Fibroblast of villous mesenchyme (primary cell): ENCODE data around the gene TRA2B. TPM values are rescaled to one million over a fixed set of nuclear protein-coding genes. Genes with fewer than 3 reads are reported as not detected.

Experiments used
- DNase-seq: peaks from one replicate; pipeline ENCODE4 v3.0.0-alpha.2; 2010; ENCODE audit warnings: low read depth
- H3K4me3 ChIP-seq: 2 replicates; pipeline ENCODE4 v1.5.1; 2011; ENCODE audit warnings: low read depth, mild to moderate bottlenecking, low read length
- CTCF ChIP-seq: IDR thresholded peaks from 2 replicates; pipeline ENCODE4 v1.5.1; 2012; ENCODE audit warnings: low read depth, mild to moderate bottlenecking, low read length; ENCODE audit not compliant: insufficient read depth
- total RNA-seq: library from RNA; depleted of rRNA; stranded (reverse); fragments of >200 nt; gene quantifications from 2 replicates; pipeline ENCODE4 v1.2.3, GENCODE V29; 2012

The TRA2B gene
- total RNA-seq, 1 donor: 182 TPM

- no peak for TF ChIP-seq CTCF
- DNase-seq: no peak
- H3K4me3 ChIP-seq: no peak overlapping the region
These were observed 18.4 kb upstream of the TRA2B start for GRCh38 chr3:185956244-185956643.

GRCh38 chr3:185954366-185954723, 16.5 kb upstream of the TRA2B start:
- no peak overlapping the region for H3K4me3 ChIP-seq
- no peak for DNase-seq
- TF ChIP-seq CTCF: no peak

GRCh38 chr3:185950728-185951127, 12.9 kb upstream of the TRA2B start:
- no peak for TF ChIP-seq CTCF
- no peak overlapping the region for H3K4me3 ChIP-seq

GRCh38 chr3:185949515-185949914, 11.7 kb upstream of the TRA2B start:
- no peak overlapping the region for H3K4me3 ChIP-seq
- no peak for DNase-seq
- no peak for TF ChIP-seq CTCF

More at GRCh38 chr3:185950728-185951127, 12.9 kb upstream of the TRA2B start:
- no peak for DNase-seq

- H3K4me3 ChIP-seq: no peak overlapping the region
- DNase-seq: no peak
- no peak for TF ChIP-seq CTCF
These were observed 10.5 kb upstream of the TRA2B start for GRCh38 chr3:185948292-185948691.

- TF ChIP-seq CTCF: no peak
- DNase-seq: no peak
- no peak overlapping the region for H3K4me3 ChIP-seq
These were observed 5.9 kb upstream of the TRA2B start for GRCh38 chr3:185943760-185944106.

- TF ChIP-seq CTCF: peak; percentile 100
- H3K4me3 ChIP-seq: no peak overlapping the region
- DNase-seq: peak; percentile 88
These were observed 5.3 kb upstream of the TRA2B start for GRCh38 chr3:185942907-185943759.
